HG03432 (cell line): Measurements from ENCODE around the gene SMIM38.

Experiments used
- ATAC-seq: cut with Tn5 transposase; IDR thresholded peaks from one replicate; pipeline ENCODE4 v1.9.1; 2021; ENCODE audit warnings: mild to moderate bottlenecking, moderate library complexity; ENCODE audit not compliant: unreplicated experiment

The SMIM38 gene

GRCh38 chr11:69200331-69201065 lies 44.8 kb downstream of the SMIM38 start:
- ATAC-seq: no peak

- no peak for ATAC-seq
These were observed 45.3 kb downstream of the SMIM38 start for GRCh38 chr11:69201066-69201365.

- no peak for ATAC-seq
These were observed 46.1 kb downstream of the SMIM38 start for GRCh38 chr11:69201764-69202370.

GRCh38 chr11:69202511-69203221 lies 46.9 kb downstream of the SMIM38 start:
- no peak for ATAC-seq

GRCh38 chr11:69203381-69203780 lies 47.6 kb downstream of the SMIM38 start:
- ATAC-seq: no peak

- no peak for ATAC-seq
These were observed 48.1 kb downstream of the SMIM38 start for GRCh38 chr11:69203901-69204245.

GRCh38 chr11:69204246-69204940 lies 48.7 kb downstream of the SMIM38 start:
- ATAC-seq: no peak

GRCh38 chr11:69204941-69205742 lies 49.4 kb downstream of the SMIM38 start:
- ATAC-seq: no peak
